Hepatocyte (in vitro differentiated cells): ENCODE measurements around the gene SKAP1. TPM values are rescaled to one million over a fixed set of nuclear protein-coding genes. Genes with fewer than 3 reads are reported as not detected.

Source experiments
- DNase-seq: peaks from one replicate; pipeline ENCODE4 v3.0.0-alpha.2; 2016; ENCODE audit warnings: low spot score
- H2AFZ ChIP-seq: fragments of 200-600 bp; sonication (generic); 2 replicates; pipeline ENCODE4 v1.6.0; 2016; ENCODE audit warnings: antibody characterized with exemption, mild to moderate bottlenecking
- H3K27ac ChIP-seq: fragments of 200-600 bp; sonication (generic); 2 replicates; pipeline ENCODE4 v1.5.1; 2016; ENCODE audit warnings: mild to moderate bottlenecking
- H3K27me3 ChIP-seq: fragments of 200-600 bp; sonication (generic); 2 replicates; pipeline ENCODE4 v1.6.1; 2016
- H3K36me3 ChIP-seq: fragments of 200-600 bp; sonication (generic); replicated peaks from 2 replicates; pipeline ENCODE4 v1.5.1; 2016; ENCODE audit warnings: low read depth; ENCODE audit not compliant: insufficient read depth
- H3K4me1 ChIP-seq: fragments of 200-600 bp; sonication (generic); 2 replicates; pipeline ENCODE4 v1.5.1; 2016; ENCODE audit warnings: mild to moderate bottlenecking, moderate library complexity; ENCODE audit not compliant: insufficient read depth
- H3K4me2 ChIP-seq: fragments of 200-600 bp; sonication (generic); 2 replicates; pipeline ENCODE4 v1.6.0; 2016
- H3K4me3 ChIP-seq: fragments of 200-600 bp; sonication (generic); 2 replicates; pipeline ENCODE4 v1.5.1; 2016; ENCODE audit warnings: mild to moderate bottlenecking
- H3K79me2 ChIP-seq: fragments of 200-600 bp; sonication (generic); 2 replicates; pipeline ENCODE4 v1.6.0; 2017; ENCODE audit warnings: mild to moderate bottlenecking
- H3K9me2 ChIP-seq: fragments of 200-600 bp; sonication (generic); replicated peaks from 2 replicates; pipeline ENCODE4 v1.6.0; 2017; ENCODE audit warnings: mild to moderate bottlenecking; ENCODE audit not compliant: insufficient read depth
- H3K9me3 ChIP-seq: fragments of 200-600 bp; sonication (generic); 2 replicates; pipeline ENCODE4 v1.5.1; 2016; ENCODE audit warnings: low read depth, mild to moderate bottlenecking
- H4K20me1 ChIP-seq: fragments of 200-600 bp; sonication (generic); 2 replicates; pipeline ENCODE4 v1.6.0; 2016; ENCODE audit warnings: mild to moderate bottlenecking; ENCODE audit not compliant: insufficient read depth, poor library complexity, severe bottlenecking
- CTCF ChIP-seq: fragments of 200-600 bp; sonication (generic); IDR thresholded peaks from 2 replicates; pipeline ENCODE4 v1.5.1; 2016; ENCODE audit warnings: antibody characterized with exemption, mild to moderate bottlenecking; ENCODE audit not compliant: poor library complexity
- EZH2 ChIP-seq: fragments of 200-600 bp; sonication (generic); IDR thresholded peaks from 2 replicates; pipeline ENCODE4 v1.6.1; 2016; ENCODE audit warnings: antibody characterized with exemption, mild to moderate bottlenecking, borderline replicate concordance
- EZH2phosphoT487 ChIP-seq: fragments of 200-600 bp; sonication (generic); IDR thresholded peaks from one replicate; pipeline ENCODE4 v1.6.1; 2018; ENCODE audit warnings: antibody characterized with exemption, mild to moderate bottlenecking, low read depth, moderate library complexity; ENCODE audit not compliant: unreplicated experiment, severe bottlenecking
- WGBS: methylation state at CpG from one replicate; pipeline ENCODE4 v1.1.6; 2016; ENCODE audit warnings: low lambda C conversion rate; ENCODE audit errors: missing lambda C conversion rate; 5-methylcytosine and 5-hydroxymethylcytosine counted together
- polyA plus RNA-seq: library from polyadenylated mRNA; unstranded; fragments of >200 nt; fragmentation: Nextera tagmentation; extraction: Ambion mirVana; gene quantifications from 2 replicates; pipeline ENCODE4 v1.2.1, GENCODE V29; 2016
- total RNA-seq: library from RNA; depleted of rRNA; stranded (reverse); fragments of >200 nt; gene quantifications from 2 replicates; pipeline ENCODE4 v1.2.3, GENCODE V29; 2014

Gene SKAP1
- total and polyA plus RNA-seq, 2 experiments from 2014 or later, result 1.4 to 3.0 TPM

DNA sequence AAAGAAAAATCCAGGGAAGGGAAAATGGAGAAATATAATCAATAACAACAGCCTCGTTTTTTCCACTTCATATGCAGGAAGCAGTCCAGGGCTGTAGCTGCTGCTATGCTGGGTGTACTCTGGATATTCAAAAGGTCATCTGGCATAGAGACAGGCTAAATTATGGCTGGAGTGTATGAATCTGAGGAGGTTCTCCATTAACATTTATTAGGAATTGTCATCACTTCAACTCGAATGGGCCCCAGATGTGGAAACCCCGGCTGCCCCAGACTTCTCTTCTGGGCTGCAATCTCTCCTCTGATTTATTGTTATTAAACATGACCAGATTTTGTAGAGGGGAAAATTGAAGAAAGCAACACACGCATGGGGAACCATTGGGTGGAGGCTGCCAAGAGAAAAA lies 33.5 kb upstream of the SKAP1 start:
- Histone ChIP-seq H3K36me3 (no peaks in the 10 kb centered on the region), H3K4me3 (no peak overlapping the region), H3K9me2 (no peaks in the 10 kb centered on the region), H3K9me3 (no peaks in the 10 kb centered on the region), H3K27me3 (peaks cover 12% of the 10 kb centered on the region), H2AFZ (no peak overlapping the region), H3K27ac (no peak overlapping the region), H3K4me1 (no peaks in the 10 kb centered on the region), H3K4me2 (no peak overlapping the region), H3K79me2 (no peaks in the 10 kb centered on the region), H4K20me1 (no peaks in the 10 kb centered on the region)
- no peak for DNase-seq
- 64% methylated on average over 4 of the region's 4 CpGs for WGBS
- no peak for TF ChIP-seq EZH2
- TF ChIP-seq CTCF, result no peak
- no peak for TF ChIP-seq EZH2phosphoT487

GRCh38 chr17:48462946-48463345 lies 32.9 kb upstream of the SKAP1 start:
- no peak for DNase-seq
- Histone ChIP-seq H3K27me3 (peaks cover 12% of the 10 kb centered on the region), H3K9me2 (no peaks in the 10 kb centered on the region), H3K4me2 (no peak overlapping the region), H4K20me1 (no peaks in the 10 kb centered on the region), H3K27ac (no peak overlapping the region), H3K4me1 (no peaks in the 10 kb centered on the region), H3K79me2 (no peaks in the 10 kb centered on the region), H2AFZ (no peak overlapping the region), H3K9me3 (no peaks in the 10 kb centered on the region), H3K4me3 (no peak overlapping the region), H3K36me3 (no peaks in the 10 kb centered on the region)
- 80% methylated on average over 2 of the region's 2 CpGs for WGBS
- TF ChIP-seq CTCF (no peak), EZH2phosphoT487 (no peak), EZH2 (no peak)

DNA sequence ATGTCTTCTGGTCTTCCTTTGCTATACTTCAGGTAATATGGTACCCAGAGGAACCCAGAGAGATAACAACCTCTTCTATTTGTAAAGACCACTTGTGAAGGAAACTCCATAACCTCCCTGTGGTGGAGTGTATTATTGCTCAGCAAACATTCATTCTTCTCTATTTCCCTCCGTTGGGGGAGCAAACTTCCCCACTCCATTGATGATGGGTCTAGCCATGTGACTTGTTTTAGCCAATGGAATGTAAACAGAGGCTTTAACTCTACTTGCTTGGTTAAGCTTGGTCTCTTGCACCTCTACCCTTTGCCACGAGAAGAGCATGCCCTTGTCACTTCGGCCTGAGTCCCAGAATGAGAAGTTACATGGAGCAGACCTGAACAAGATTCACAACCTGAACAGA lies 30.0 kb upstream of the SKAP1 start:
- Histone ChIP-seq H2AFZ (no peak overlapping the region), H3K4me3 (no peak overlapping the region), H3K4me2 (no peak overlapping the region), H3K27me3 (peaks cover 12% of the 10 kb centered on the region), H3K9me2 (no peaks in the 10 kb centered on the region), H3K79me2 (no peaks in the 10 kb centered on the region), H3K9me3 (no peaks in the 10 kb centered on the region), H3K27ac (no peak overlapping the region), H3K36me3 (no peaks in the 10 kb centered on the region), H4K20me1 (no peaks in the 10 kb centered on the region), H3K4me1 (no peaks in the 10 kb centered on the region)
- TF ChIP-seq CTCF (no peak), EZH2 (no peak), EZH2phosphoT487 (no peak)
- 67% methylated on average over 3 of the region's 3 CpGs for WGBS
- no peak for DNase-seq
